Esophagus squamous epithelium (tissue), 5 donors: ENCODE data around the gene CNTD1. TPM values are rescaled to one million over a fixed set of nuclear protein-coding genes. Genes with fewer than 3 reads are reported as not detected.

Experiments used
- DNase-seq: peaks from one replicate; lab custom pipeline; 2025; lab: John Stamatoyannopoulos, UW
- H3K27ac ChIP-seq, 4 donors: fragments of 200-600 bp; sonication (generic); one replicate each; pipeline ENCODE4 v1.5.1; 2016 to 2019; ENCODE audit warnings: mild to moderate bottlenecking in 1 of 4
- H3K27me3 ChIP-seq, 4 donors: fragments of 200-600 bp; sonication (generic); 1 replicate in 3 of 4; 2 replicates in 1 of 4; pipeline versions ENCODE4 v1.5.1 to v1.6.0; 2017 to 2021; ENCODE audit warnings: antibody characterized with exemption in 1 of 4
- H3K36me3 ChIP-seq, 3 donors: fragments of 200-600 bp; sonication (generic); one replicate each; pipeline ENCODE4 v1.5.1; 2016 to 2019
- H3K4me1 ChIP-seq, 3 donors: fragments of 200-600 bp; sonication (generic); one replicate each; pipeline ENCODE4 v1.5.1; 2017 to 2019
- H3K4me3 ChIP-seq, 4 donors: fragments of 200-600 bp; sonication (generic); 1 replicate in 3 of 4; 2 replicates in 1 of 4; pipeline ENCODE4 v1.5.1; 2016 to 2019; ENCODE audit warnings: mild to moderate bottlenecking in 2 of 4, moderate library complexity in 1 of 4
- H3K9me3 ChIP-seq, 3 donors: fragments of 200-600 bp; sonication (generic); one replicate each; pipeline ENCODE4 v1.5.1; 2016 to 2019
- POLR2A ChIP-seq, 4 donors: fragments of 450-650 bp; IDR thresholded peaks; one replicate each; pipeline ENCODE4 v1.6.1; 2017; ENCODE audit warnings: antibody characterized with exemption in 4 of 4, mild to moderate bottlenecking in 4 of 4, moderate library complexity in 3 of 4
- WGBS, 2 donors: methylation state at CpG; one replicate each; pipeline ENCODE4 v1.1.5; 2018; 5-methylcytosine and 5-hydroxymethylcytosine counted together
- intact Hi-C: fragments of 100-400 bp; cut with DNase I; formaldehyde crosslinking; loops from one replicate; pipeline ENCODE4 v1.15.0; 2022
- total RNA-seq, 4 donors: library from RNA; depleted of rRNA; stranded (reverse); fragments of >200 nt; gene quantifications; one replicate each; pipeline ENCODE4 v1.1.0, GENCODE V29; 2016
- TF ChIP-seq, protein P1 (sequence below), 6 experiments: fragments of 450-650 bp in 4 of 6; fragments of 200-600 bp in 2 of 6; sonication (generic) in 2 of 6; IDR thresholded peaks; one replicate each; pipeline ENCODE4 v1.5.1; 2016 to 2019; ENCODE audit warnings: antibody characterized with exemption in 6 of 6, mild to moderate bottlenecking in 4 of 6, moderate library complexity in 4 of 6
- donor health status: DM: yes; HTN: yes; CAD: no.

Gene CNTD1
- total RNA-seq, 4 donors from 2014 or later = not detected

- intact Hi-C loops = no loop called here
- H3K9me3 ChIP-seq = no peaks in the 10 kb centered on the region
- no peak for DNase-seq
- WGBS, 2 donors = 72 to 86% methylated on average over 1 to 3 of the region's 3 CpGs
- H3K27ac ChIP-seq = peak overlapping the region in 3 of 4 donors; percentile 39 to 57 (median 39)
- no peak overlapping the region for H3K4me3 ChIP-seq
- peaks cover 0 to 3% (median 0%) of the 10 kb centered on the region in 4 donors for H3K27me3 ChIP-seq
- peaks cover 0 to 33% (median 11%) of the 10 kb centered on the region in 3 donors for H3K4me1 ChIP-seq
- no peak for TF ChIP-seq POLR2A (IDR thresholded peaks at IDR 0.05)
- TF ChIP-seq, protein P1, sequence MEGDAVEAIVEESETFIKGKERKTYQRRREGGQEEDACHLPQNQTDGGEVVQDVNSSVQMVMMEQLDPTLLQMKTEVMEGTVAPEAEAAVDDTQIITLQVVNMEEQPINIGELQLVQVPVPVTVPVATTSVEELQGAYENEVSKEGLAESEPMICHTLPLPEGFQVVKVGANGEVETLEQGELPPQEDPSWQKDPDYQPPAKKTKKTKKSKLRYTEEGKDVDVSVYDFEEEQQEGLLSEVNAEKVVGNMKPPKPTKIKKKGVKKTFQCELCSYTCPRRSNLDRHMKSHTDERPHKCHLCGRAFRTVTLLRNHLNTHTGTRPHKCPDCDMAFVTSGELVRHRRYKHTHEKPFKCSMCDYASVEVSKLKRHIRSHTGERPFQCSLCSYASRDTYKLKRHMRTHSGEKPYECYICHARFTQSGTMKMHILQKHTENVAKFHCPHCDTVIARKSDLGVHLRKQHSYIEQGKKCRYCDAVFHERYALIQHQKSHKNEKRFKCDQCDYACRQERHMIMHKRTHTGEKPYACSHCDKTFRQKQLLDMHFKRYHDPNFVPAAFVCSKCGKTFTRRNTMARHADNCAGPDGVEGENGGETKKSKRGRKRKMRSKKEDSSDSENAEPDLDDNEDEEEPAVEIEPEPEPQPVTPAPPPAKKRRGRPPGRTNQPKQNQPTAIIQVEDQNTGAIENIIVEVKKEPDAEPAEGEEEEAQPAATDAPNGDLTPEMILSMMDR (IDR thresholded peaks at IDR 0.05) = no peak
- H3K36me3 ChIP-seq = no peaks in the 10 kb centered on the region
Observed at GRCh38 chr17:42754782-42755181, 43.9 kb upstream of the CNTD1 start.

- TF ChIP-seq, protein P1 (IDR thresholded peaks at IDR 0.05) = no peak
- no peak for TF ChIP-seq POLR2A (IDR thresholded peaks at IDR 0.05)
- peak overlapping the region; percentile 39 to 79 (median 56) for H3K4me3 ChIP-seq
- H3K36me3 ChIP-seq = no peaks in the 10 kb centered on the region
- H3K27me3 ChIP-seq = peaks cover 0 to 38% (median 0%) of the 10 kb centered on the region in 4 donors
- no peaks in the 10 kb centered on the region for H3K9me3 ChIP-seq
- H3K4me1 ChIP-seq = peaks cover 13 to 43% (median 16%) of the 10 kb centered on the region in 3 donors
- intact Hi-C loops = loop anchor here (5.0 kb wide), 1 partner anchor 38 kb away; no protein-coding TSS in a partner anchor
- peak overlapping the region; percentile 50 to 82 (median 74) for H3K27ac ChIP-seq
- DNase-seq = no peak
- WGBS, 2 donors = 51 to 54% methylated on average over 10 to 11 of the region's 11 CpGs
Observed at GRCh38 chr17:42759982-42760651, 38.5 kb upstream of the CNTD1 start.

GRCh38 chr17:42760652-42761581 lies 37.7 kb upstream of the CNTD1 start, which contains the start of gene RAMP2:
Gene RAMP2, plus strand, starts transcription at chr17:42761227. Its CDS starts 35 bp downstream, at chr17:42761262.
- WGBS, 2 donors = 42% methylated on average over 3 of the region's 92 CpGs; no CpG with 5 or more reads in 1 of the 2 donors
- intact Hi-C loops = loop anchor here (5.0 kb wide), 1 partner anchor 39 kb away; no protein-coding TSS in a partner anchor
- DNase-seq = no peak
- Histone ChIP-seq H3K4me3 (peak within 1 kb of the TSS; percentile 39 to 79 (median 56)), H3K9me3 (no peaks in the 10 kb centered on the region), H3K27ac (peak within 1 kb of the TSS; percentile 50 to 82 (median 74)), H3K36me3 (no peaks in the 10 kb centered on the region), H3K4me1 (peaks cover 13 to 38% (median 16%) of the 10 kb centered on the region in 3 donors), H3K27me3 (peaks cover 0 to 38% (median 0%) of the 10 kb centered on the region in 4 donors)
- TF ChIP-seq, protein P1 (IDR thresholded peaks at IDR 0.05) = peak in 1 of 6 experiments; percentile 10
- no peak for TF ChIP-seq POLR2A (IDR thresholded peaks at IDR 0.05)

DNA sequence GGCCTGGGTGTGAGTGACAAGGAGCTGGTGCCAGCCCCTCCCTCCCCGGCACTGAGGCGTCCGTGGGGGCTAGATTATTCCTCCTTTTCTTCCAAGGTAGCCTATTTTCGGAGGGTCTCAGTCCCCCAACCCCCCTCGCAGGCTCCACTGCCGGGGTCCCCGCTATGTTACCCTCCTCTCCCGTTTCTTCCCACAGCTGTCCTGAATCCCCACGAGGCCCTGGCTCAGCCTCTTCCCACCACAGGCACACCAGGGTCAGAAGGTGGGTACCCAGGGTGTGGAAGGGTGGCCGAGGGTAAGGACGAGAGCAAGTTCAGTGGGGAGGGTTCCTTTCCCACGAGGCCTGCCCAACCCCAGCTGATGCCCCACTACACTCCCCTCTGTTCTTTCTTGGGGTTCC lies 37.0 kb upstream of the CNTD1 start:
- Histone ChIP-seq H3K36me3 (no peaks in the 10 kb centered on the region), H3K4me1 (peaks cover 13 to 38% (median 16%) of the 10 kb centered on the region in 3 donors), H3K27ac (peak overlapping the region; percentile 50 to 82 (median 74)), H3K9me3 (no peaks in the 10 kb centered on the region), H3K4me3 (peak overlapping the region; percentile 39 to 79 (median 56)), H3K27me3 (peaks cover 0 to 42% (median 0%) of the 10 kb centered on the region in 4 donors)
- TF ChIP-seq, protein P1 (IDR thresholded peaks at IDR 0.05) = no peak
- TF ChIP-seq POLR2A (IDR thresholded peaks at IDR 0.05) = no peak
- intact Hi-C loops = loop anchor here (5.0 kb wide), 1 partner anchor 39 kb away; no protein-coding TSS in a partner anchor
- 35 to 54% methylated on average over 4 to 5 of the region's 12 CpGs for WGBS, 2 donors
- no peak for DNase-seq
